ENCODE results near the gene CFAP44. TPM values are rescaled to one million over a fixed set of nuclear protein-coding genes. Genes with fewer than 3 reads are reported as not detected.

Gene CFAP44
- 1.7 to 2.5 TPM (median 2.2 TPM) in 5 replicates for total RNA-seq (2022; extraction: Qiagen RNA extraction; ENCODE audit: low read depth)

GRCh38 chr3:113441051-113441770 lies at the start of gene CFAP44:
TSS of gene CFAP44 (minus strand) at chr3:113441493. CDS start at chr3:113433664, 7,829 bp downstream.

Other genes with a start within 250 kb of the CFAP44 start
- gene BOC, start 229.9 kb downstream of the CFAP44 start, total RNA-seq (2022; extraction: Qiagen RNA extraction; ENCODE audit: low read depth), result 6.1 to 7.5 TPM (median 7.0 TPM) in 5 replicates
- 6.0 to 9.0 TPM (median 6.9 TPM) in 5 replicates for gene SPICE1, start 73.7 kb upstream of the CFAP44 start, total RNA-seq (2022; extraction: Qiagen RNA extraction; ENCODE audit: low read depth)
- 0.37 to 0.56 TPM (median 0.46 TPM) in 5 replicates for gene SIDT1, start 91.1 kb upstream of the CFAP44 start, total RNA-seq (2022; extraction: Qiagen RNA extraction; ENCODE audit: low read depth)

Data from A549 treated with CpdA at 1 μM for 4 hours (cell line).